Body of pancreas (tissue), 4 donors: Measurements from ENCODE around the gene NME2. TPM values are rescaled to one million over a fixed set of nuclear protein-coding genes. Genes with fewer than 3 reads are reported as not detected.

Source experiments
- ATAC-seq: fragments of 150-250 bp; one replicate; pipeline ENCODE4 v1.9.1; 2016
- DNase-seq, 4 donors: peaks; one replicate each; pipeline ENCODE4 v3.0.0-alpha.2; 2019
- H3K27ac ChIP-seq, 4 donors: fragments of 200-600 bp; sonication (generic); 1 replicate in 3 of 4; 2 replicates in 1 of 4; pipeline versions ENCODE4 v1.5.1 to v1.6.1; 2016 to 2019; ENCODE audit warnings: mild to moderate bottlenecking in 1 of 4, mixed read lengths in 1 of 4, moderate library complexity in 1 of 4
- H3K27me3 ChIP-seq, 2 donors: fragments of 200-600 bp; sonication (generic); one replicate each; pipeline ENCODE4 v1.6.0; 2016; ENCODE audit warnings: mild to moderate bottlenecking in 1 of 2
- H3K36me3 ChIP-seq, 2 donors: fragments of 200-600 bp; sonication (generic); replicated peaks in 1 of 2; 2 replicates each; pipeline ENCODE4 v1.5.1; 2016; ENCODE audit warnings: low read depth in 2 of 2; ENCODE audit not compliant: insufficient read depth in 1 of 2
- H3K4me1 ChIP-seq: fragments of 200-600 bp; sonication (generic); one replicate; pipeline ENCODE4 v1.6.0; 2016
- H3K4me3 ChIP-seq, 2 donors: fragments of 200-600 bp; sonication (generic); 1 replicate in 1 of 2; 2 replicates in 1 of 2; pipeline ENCODE4 v1.5.1; 2016 to 2019
- H3K9me3 ChIP-seq, 3 donors: fragments of 200-600 bp; sonication (generic); 1 replicate in 2 of 3; 2 replicates in 1 of 3; pipeline ENCODE4 v1.5.1; 2016
- POLR2A ChIP-seq, 3 donors: fragments of 450-650 bp; IDR thresholded peaks; one replicate each; pipeline ENCODE4 v1.6.1; 2016; ENCODE audit warnings: antibody characterized with exemption in 3 of 3, mild to moderate bottlenecking in 2 of 3
- WGBS, 2 donors: methylation state at CpG; one replicate each; pipeline ENCODE4 v1.1.5; 2017; 5-methylcytosine and 5-hydroxymethylcytosine counted together
- intact Hi-C: fragments of 100-400 bp; cut with DNase I; formaldehyde crosslinking; loops from one replicate; pipeline ENCODE4 v1.15.1; 2023
- total RNA-seq, 2 donors: library from RNA; depleted of rRNA; stranded (reverse); fragments of >200 nt; gene quantifications; one replicate each; pipeline ENCODE4 v1.1.0, GENCODE V29; 2016
- TF ChIP-seq, protein P1 (sequence below), 7 experiments: fragments of 450-650 bp in 4 of 7; fragments of 200-600 bp in 3 of 7; sonication (generic) in 3 of 7; IDR thresholded peaks; one replicate each; pipeline ENCODE4 v1.5.1; 2016 to 2019; ENCODE audit warnings: antibody characterized with exemption in 7 of 7

Gene NME2
- total RNA-seq, 2 donors from 2014 or later, result 108 to 172 TPM

GRCh38 chr17:51197754-51198153 is 31.5 kb downstream of the NME2 start:
- ATAC-seq, result no peak

GRCh38 chr17:51200295-51200694 is 34.1 kb downstream of the NME2 start:
- no peak for TF ChIP-seq POLR2A (IDR thresholded peaks at IDR 0.05)
- TF ChIP-seq, protein P1, sequence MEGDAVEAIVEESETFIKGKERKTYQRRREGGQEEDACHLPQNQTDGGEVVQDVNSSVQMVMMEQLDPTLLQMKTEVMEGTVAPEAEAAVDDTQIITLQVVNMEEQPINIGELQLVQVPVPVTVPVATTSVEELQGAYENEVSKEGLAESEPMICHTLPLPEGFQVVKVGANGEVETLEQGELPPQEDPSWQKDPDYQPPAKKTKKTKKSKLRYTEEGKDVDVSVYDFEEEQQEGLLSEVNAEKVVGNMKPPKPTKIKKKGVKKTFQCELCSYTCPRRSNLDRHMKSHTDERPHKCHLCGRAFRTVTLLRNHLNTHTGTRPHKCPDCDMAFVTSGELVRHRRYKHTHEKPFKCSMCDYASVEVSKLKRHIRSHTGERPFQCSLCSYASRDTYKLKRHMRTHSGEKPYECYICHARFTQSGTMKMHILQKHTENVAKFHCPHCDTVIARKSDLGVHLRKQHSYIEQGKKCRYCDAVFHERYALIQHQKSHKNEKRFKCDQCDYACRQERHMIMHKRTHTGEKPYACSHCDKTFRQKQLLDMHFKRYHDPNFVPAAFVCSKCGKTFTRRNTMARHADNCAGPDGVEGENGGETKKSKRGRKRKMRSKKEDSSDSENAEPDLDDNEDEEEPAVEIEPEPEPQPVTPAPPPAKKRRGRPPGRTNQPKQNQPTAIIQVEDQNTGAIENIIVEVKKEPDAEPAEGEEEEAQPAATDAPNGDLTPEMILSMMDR (IDR thresholded peaks at IDR 0.05), result no peak
- Histone ChIP-seq H3K4me1 (no peaks in the 10 kb centered on the region), H3K27me3 (no peaks in the 10 kb centered on the region), H3K36me3 (peaks cover 0 to 27% of the 10 kb centered on the region in 2 donors), H3K9me3 (no peaks in the 10 kb centered on the region), H3K27ac (no peak overlapping the region), H3K4me3 (no peak overlapping the region)
- 96 to 97% methylated on average over 6 of the region's 6 CpGs for WGBS, 2 donors
- ATAC-seq, result no peak
- intact Hi-C loops, result no loop called here
- no peak for DNase-seq

More at GRCh38 chr17:51197754-51198153, 31.5 kb downstream of the NME2 start:
- H3K9me3 ChIP-seq, result no peaks in the 10 kb centered on the region
- intact Hi-C loops, result no loop called here
- no peak overlapping the region for H3K27ac ChIP-seq
- H3K27me3 ChIP-seq, result no peaks in the 10 kb centered on the region
- no peak for TF ChIP-seq POLR2A (IDR thresholded peaks at IDR 0.05)
- TF ChIP-seq, protein P1 (IDR thresholded peaks at IDR 0.05), result no peak
- peaks cover 0 to 26% of the 10 kb centered on the region in 2 donors for H3K36me3 ChIP-seq
- H3K4me3 ChIP-seq, result no peak overlapping the region
- H3K4me1 ChIP-seq, result no peaks in the 10 kb centered on the region
- no peak for DNase-seq
- WGBS, 2 donors, result 87 to 97% methylated on average over 4 of the region's 4 CpGs

DNA sequence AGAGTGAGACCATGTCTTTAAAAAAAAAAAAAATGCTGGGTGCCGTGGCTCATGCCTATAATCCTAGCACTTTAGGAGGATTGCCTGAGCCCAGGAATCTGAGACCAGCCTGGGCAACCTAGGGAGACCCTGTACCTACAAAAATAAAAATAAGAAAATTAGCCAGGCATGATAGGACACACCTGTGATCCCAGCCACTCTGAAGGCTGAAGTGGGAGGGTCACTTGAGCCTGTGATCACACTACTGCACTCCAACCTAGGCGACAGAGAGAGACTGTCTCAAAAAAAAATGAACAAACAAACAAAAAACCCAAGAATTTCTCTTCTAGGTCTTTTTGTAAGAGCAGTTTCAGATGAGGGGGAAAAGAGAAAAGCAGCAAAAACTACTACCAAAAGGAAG is 34.6 kb downstream of the NME2 start:
- intact Hi-C loops, result no loop called here
- WGBS, 2 donors, result 85 to 98% methylated on average over 2 of the region's 2 CpGs
- H3K4me1 ChIP-seq, result no peaks in the 10 kb centered on the region
- TF ChIP-seq, protein P1 (IDR thresholded peaks at IDR 0.05), result no peak
- no peak for TF ChIP-seq POLR2A (IDR thresholded peaks at IDR 0.05)
- ATAC-seq, result no peak
- no peaks in the 10 kb centered on the region for H3K9me3 ChIP-seq
- peaks cover 0 to 23% of the 10 kb centered on the region in 2 donors for H3K36me3 ChIP-seq
- H3K4me3 ChIP-seq, result no peak overlapping the region
- no peak for DNase-seq
- no peaks in the 10 kb centered on the region for H3K27me3 ChIP-seq
- H3K27ac ChIP-seq, result no peak overlapping the region

- DNase-seq (no peak), ATAC-seq (no peak)
- TF ChIP-seq, protein P1 (IDR thresholded peaks at IDR 0.05), result no peak
- no peak for TF ChIP-seq POLR2A (IDR thresholded peaks at IDR 0.05)
- Histone ChIP-seq H3K4me3 (no peak overlapping the region), H3K9me3 (no peaks in the 10 kb centered on the region), H3K36me3 (peaks cover 0 to 23% of the 10 kb centered on the region in 2 donors), H3K27me3 (no peaks in the 10 kb centered on the region), H3K4me1 (no peaks in the 10 kb centered on the region), H3K27ac (no peak overlapping the region)
- intact Hi-C loops, result no loop called here
Measured at GRCh38 chr17:51203838-51204237, 37.6 kb downstream of the NME2 start.

DNA sequence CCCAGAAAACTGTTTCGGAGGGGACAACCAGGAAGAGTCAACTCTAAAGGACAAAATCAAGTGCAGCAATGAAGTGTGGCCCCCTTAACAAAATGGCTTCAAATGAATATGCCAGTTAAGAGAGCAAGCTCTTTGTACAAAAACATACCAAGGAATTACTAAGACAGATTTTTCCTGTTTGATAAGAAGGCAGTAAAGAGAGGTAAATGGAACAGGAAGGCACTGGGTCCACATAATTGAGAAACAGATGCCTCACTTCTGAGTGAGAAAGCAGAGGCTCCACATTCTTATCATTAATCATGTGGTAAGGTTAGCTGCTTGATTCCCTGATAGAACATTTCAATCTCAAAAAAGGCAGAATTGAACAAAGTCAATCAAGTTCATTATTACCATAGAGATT is 48.7 kb downstream of the NME2 start:
- Histone ChIP-seq H3K27me3 (no peaks in the 10 kb centered on the region), H3K27ac (no peak overlapping the region), H3K4me3 (no peak overlapping the region), H3K36me3 (peaks cover 0 to 17% of the 10 kb centered on the region in 2 donors), H3K9me3 (no peaks in the 10 kb centered on the region), H3K4me1 (no peaks in the 10 kb centered on the region)
- WGBS, 2 donors, result 93% methylated on average over 1 of the region's 1 CpG
- DNase-seq (no peak), ATAC-seq (no peak)
- TF ChIP-seq POLR2A (IDR thresholded peaks at IDR 0.05), result no peak
- TF ChIP-seq, protein P1 (IDR thresholded peaks at IDR 0.05), result no peak
- intact Hi-C loops, result no loop called here
